ENCODE results near the gene EVI5.

GRCh38 chr1:92679980-92680379, 104.9 kb downstream of the EVI5 start:
- TF ChIP-seq GATA2 (IDR thresholded peaks at IDR 0.05; ENCODE audit: low read depth, low read length) = no peak
- TF ChIP-seq GATA3 (IDR thresholded peaks at IDR 0.05; ENCODE audit: low read depth, low read length) = no peak

Data from SH-SY5Y (cell line).